HK-2 (cell line): Measurements from ENCODE around the gene IGF2BP3.
A peak's percentile ranks its signal among the peaks of the same experiment; 100 is the strongest.

Experiments used
- DNase-seq: peaks from one replicate; pipeline ENCODE4 v3.0.0-alpha.2; 2018; ENCODE audit not compliant: unreplicated experiment

IGF2BP3 gene

GRCh38 chr7:23472556-23472955 is 2.3 kb upstream of the IGF2BP3 start:
- no peak for DNase-seq

- no peak for DNase-seq
Measured at GRCh38 chr7:23472046-23472445, 1.8 kb upstream of the IGF2BP3 start.

GRCh38 chr7:23471106-23471859 is 992 bp upstream of the IGF2BP3 start:
- peak; percentile 91 for DNase-seq

GRCh38 chr7:23469961-23470250 is 385 bp downstream of the IGF2BP3 start:
- DNase-seq: peak; percentile 41

- DNase-seq: peak; percentile 63
Measured at GRCh38 chr7:23469150-23469960, 936 bp downstream of the IGF2BP3 start.

- DNase-seq: peak; percentile 49
Measured at GRCh38 chr7:23468526-23469149, 1.7 kb downstream of the IGF2BP3 start.

GRCh38 chr7:23467806-23468525 is 2.3 kb downstream of the IGF2BP3 start:
- DNase-seq: peak; percentile 69

- peak; percentile 22 for DNase-seq
Measured at GRCh38 chr7:23467291-23467805, 2.9 kb downstream of the IGF2BP3 start.

GRCh38 chr7:23462846-23463245 is 7.4 kb downstream of the IGF2BP3 start:
- DNase-seq: no peak

- no peak for DNase-seq
Measured at GRCh38 chr7:23458044-23458443, 12.2 kb downstream of the IGF2BP3 start.

- no peak for DNase-seq
Measured at GRCh38 chr7:23456093-23456492, 14.2 kb downstream of the IGF2BP3 start.

- no peak for DNase-seq
Measured at GRCh38 chr7:23454881-23455526, 15.3 kb downstream of the IGF2BP3 start.

- no peak for DNase-seq
Measured at GRCh38 chr7:23450518-23450917, 19.8 kb downstream of the IGF2BP3 start.

GRCh38 chr7:23449941-23450340 is 20.4 kb downstream of the IGF2BP3 start:
- no peak for DNase-seq

- DNase-seq: no peak
Measured at GRCh38 chr7:23445326-23445725, 25.0 kb downstream of the IGF2BP3 start.

GRCh38 chr7:23443974-23444373 is 26.3 kb downstream of the IGF2BP3 start:
- no peak for DNase-seq

- no peak for DNase-seq
Measured at GRCh38 chr7:23438171-23438570, 32.1 kb downstream of the IGF2BP3 start.

GRCh38 chr7:23434147-23434917 is 36.0 kb downstream of the IGF2BP3 start:
- no peak for DNase-seq

GRCh38 chr7:23431702-23432199 is 38.5 kb downstream of the IGF2BP3 start:
- no peak for DNase-seq

- DNase-seq: no peak
Measured at GRCh38 chr7:23430893-23431259, 39.4 kb downstream of the IGF2BP3 start.

- DNase-seq: no peak
Measured at GRCh38 chr7:23426876-23427275, 43.4 kb downstream of the IGF2BP3 start.
